HepG2 (cell line): ENCODE results near the gene SNRNP35. TPM values are rescaled to one million over a fixed set of nuclear protein-coding genes. Genes with fewer than 3 reads are reported as not detected.

ENCODE experiments used
- ARNTL ChIP-seq: sonication (generic); formaldehyde crosslinking; IDR thresholded peaks from 2 replicates; pipeline ENCODE4 v1.4.0; 2020; ENCODE audit warnings: mild to moderate bottlenecking, missing genetic modification reagents
- BCL3 ChIP-seq: sonication (generic); formaldehyde crosslinking; IDR thresholded peaks from 2 replicates; pipeline ENCODE4 v1.5.1; 2020; ENCODE audit warnings: mild to moderate bottlenecking, missing genetic modification reagents, moderate library complexity
- HINFP ChIP-seq: sonication (generic); formaldehyde crosslinking; IDR thresholded peaks from 2 replicates; pipeline ENCODE4 v1.4.0; 2020; ENCODE audit warnings: low read depth, mild to moderate bottlenecking, missing genetic modification reagents
- HNF1A ChIP-seq, 2 experiments: sonication (generic) in 1 of 2; formaldehyde crosslinking in 1 of 2; IDR thresholded peaks; 2 replicates each; pipeline versions ENCODE4 v1.4.0 to v1.6.1; 2016 to 2020; ENCODE audit warnings: borderline replicate concordance in 1 of 2, low read depth in 1 of 2, mild to moderate bottlenecking in 1 of 2, missing genetic modification reagents in 1 of 2
- JARID2 ChIP-seq: sonication (generic); formaldehyde crosslinking; IDR thresholded peaks from 2 replicates; pipeline ENCODE4 v1.8.1; 2023; ENCODE audit warnings: missing genetic modification reagents, inconsistent platforms; ENCODE audit not compliant: insufficient replicate concordance
- JUND ChIP-seq: sonication (generic); formaldehyde crosslinking; IDR thresholded peaks from 2 replicates; pipeline ENCODE4 v1.8.0; 2022; ENCODE audit warnings: mild to moderate bottlenecking, missing genetic modification reagents
- ONECUT2 ChIP-seq: sonication (generic); formaldehyde crosslinking; IDR thresholded peaks from 2 replicates; pipeline ENCODE4 v1.4.0; 2020; ENCODE audit warnings: missing genetic modification reagents
- PHF21A ChIP-seq: sonication (generic); formaldehyde crosslinking; IDR thresholded peaks from 2 replicates; pipeline ENCODE4 v1.5.0; 2020; ENCODE audit warnings: mild to moderate bottlenecking, missing genetic modification reagents
- POGZ ChIP-seq: sonication (generic); formaldehyde crosslinking; IDR thresholded peaks from 2 replicates; pipeline ENCODE4 v1.4.0; 2020; ENCODE audit warnings: mild to moderate bottlenecking, missing genetic modification reagents
- RBM22 ChIP-seq: fragments of 200-400 bp; formaldehyde crosslinking; optimal IDR thresholded peaks from 2 replicates; pipeline ENCODE3; 2017; ENCODE audit warnings: mild to moderate bottlenecking, low read length, moderate library complexity
- RFXANK ChIP-seq: IDR thresholded peaks from 2 replicates; pipeline ENCODE4 v1.6.1; 2016
- ZBTB34 ChIP-seq: sonication (generic); formaldehyde crosslinking; IDR thresholded peaks from 2 replicates; pipeline ENCODE4 v1.8.0; 2022; ENCODE audit warnings: mild to moderate bottlenecking, missing genetic modification reagents
- ZNF263 ChIP-seq: sonication (generic); formaldehyde crosslinking; IDR thresholded peaks from 2 replicates; pipeline ENCODE4 v1.4.0; 2020; ENCODE audit warnings: missing genetic modification reagents
- ZNF383 ChIP-seq: sonication (generic); formaldehyde crosslinking; IDR thresholded peaks from 2 replicates; pipeline ENCODE4 v1.4.0; 2020; ENCODE audit warnings: missing genetic modification reagents, mild to moderate bottlenecking, borderline replicate concordance
- ZNF503 ChIP-seq: sonication (generic); formaldehyde crosslinking; IDR thresholded peaks from 2 replicates; pipeline ENCODE4 v1.4.0; 2020; ENCODE audit warnings: missing genetic modification reagents
- ZNF772 ChIP-seq: sonication (generic); formaldehyde crosslinking; IDR thresholded peaks from 2 replicates; pipeline ENCODE4 v1.5.0; 2020; ENCODE audit warnings: mild to moderate bottlenecking, missing genetic modification reagents
- ZNF773 ChIP-seq: sonication (generic); formaldehyde crosslinking; IDR thresholded peaks from 2 replicates; pipeline ENCODE4 v1.4.0; 2020; ENCODE audit warnings: missing genetic modification reagents, borderline replicate concordance
- ZNF781 ChIP-seq: sonication (generic); formaldehyde crosslinking; IDR thresholded peaks from 2 replicates; pipeline ENCODE4 v1.5.1; 2020; ENCODE audit warnings: borderline replicate concordance, mild to moderate bottlenecking, missing genetic modification reagents; ENCODE audit errors: not compliant biosample characterization
- polyA plus RNA-seq, 8 experiments: library from polyadenylated mRNA; depleted of rRNA in 3 of 8; stranded (reverse) in 7 of 8; unstranded in 1 of 8; fragments of >200 nt; fragmentation: Illumina TruSeq in 4 of 8; extraction: Trizol in 4 of 8; gene quantifications; 2 replicates each; pipeline versions ENCODE4 v1.2.1 to v1.2.3, GENCODE V29; 2011 to 2016; ENCODE audit warnings: low read depth in 4 of 8, missing spikeins in 1 of 8, mixed read lengths in 1 of 8; ENCODE audit not compliant: insufficient read depth in 1 of 8
- total RNA-seq, 5 experiments: library from RNA; depleted of rRNA; stranded (reverse); fragments of >200 nt; fragmentation: Illumina TruSeq; extraction: Trizol; gene quantifications; 2 replicates each; pipeline ENCODE4 v1.2.3, GENCODE V29; 2016; ENCODE audit warnings: low read depth in 1 of 5

Gene SNRNP35
- total and polyA plus RNA-seq, 2 of the 13 experiments (the other 11 are each of a cell fraction or from before 2014, with no cell fraction given), result 11.3 to 22.6 TPM

DNA sequence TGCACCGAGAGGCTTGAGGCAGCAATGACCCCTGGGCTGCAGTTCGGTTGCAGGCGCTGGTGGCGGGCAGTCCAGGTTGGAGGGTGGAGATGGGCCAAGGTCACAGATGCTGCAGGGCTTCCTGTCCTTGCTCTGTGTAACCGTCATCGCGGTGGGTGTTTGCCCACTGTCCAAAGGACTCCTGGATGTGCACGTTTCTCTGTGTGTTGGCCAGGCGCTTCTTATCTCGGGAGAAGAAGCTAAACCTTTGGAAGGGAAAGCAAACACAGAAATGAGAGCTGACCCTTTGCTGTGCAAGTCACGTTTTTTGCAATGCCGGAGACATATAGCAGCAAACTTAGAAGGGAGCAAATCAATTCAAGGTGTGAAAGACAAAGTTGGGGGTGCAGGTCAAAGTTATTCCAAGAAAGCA lies 14.5 kb downstream of the SNRNP35 start (continued):
- TF ChIP-seq ZBTB34 (peak; percentile 76; the same call in 1 of the 2 replicates), BCL3 (CRISPR knock-in tag) (0 out of 2 replicates have a peak, but pooled peaks have one; percentile 26), RFXANK (no peak), JARID2 (CRISPR knock-in tag) (peak; percentile 27), HNF1A (IDR thresholded peaks at IDR 0.05; ENCODE audit: low read depth) (no peak), HNF1A (CRISPR knock-in tag; IDR thresholded peaks at IDR 0.05; ENCODE audit: borderline replicate concordance) (peak; percentile 59; the same call in 1 of the 2 replicates), JUND (CRISPR knock-in tag) (peak; percentile 69), RBM22 (peak; percentile 71), PHF21A (CRISPR knock-in tag) (peak; percentile 95), ONECUT2 (0 out of 2 replicates have a peak, but pooled peaks have one; percentile 55), ARNTL (CRISPR knock-in tag) (peak; percentile 97), ZNF263 (CRISPR knock-in tag) (peak; percentile 66), ZNF503 (CRISPR knock-in tag) (peak; percentile 69; the same call in 1 of the 2 replicates), ZNF781 (no peak), ZNF772 (peak; percentile 62; the same call in 1 of the 2 replicates), HINFP (CRISPR knock-in tag) (no peak), ZNF383 (CRISPR knock-in tag) (no peak), ZNF773 (CRISPR knock-in tag) (no peak), POGZ (CRISPR knock-in tag) (peak; percentile 70; the same call in 1 of the 2 replicates)
